GM10248 (cell line): ENCODE results near the gene TUBD1.
"Not testable (repeated sequence)": the region's sequence is repeated elsewhere in the genome, so short reads cannot be mapped to it uniquely, and the experiment has no call there.

Experiments used
- CTCF ChIA-PET: fragments of 300-600 bp; sonication (Branson Sonifier 250); formaldehyde crosslinking; extraction: SDS; loops from one replicate; lab custom pipeline; 2021; ENCODE audit warnings: antibody characterized with exemption; lab: Yijun Ruan, JAX
- POLR2A ChIA-PET: fragments of 350-650 bp; sonication (Branson Sonifier 250); formaldehyde crosslinking; extraction: SDS; loops from one replicate; lab custom pipeline; 2020; ENCODE audit warnings: antibody characterized with exemption; lab: Yijun Ruan, JAX
- DNase-seq: peaks from one replicate; pipeline ENCODE4 v3.0.0; 2012; ENCODE audit errors: extremely low spot score
- TF ChIP-seq, protein P1 (sequence below): IDR thresholded peaks from 2 replicates; pipeline ENCODE4 v1.5.1; 2012; ENCODE audit warnings: mild to moderate bottlenecking, low read depth; ENCODE audit errors: extremely low read depth, missing control alignments, control extremely low read depth

TUBD1 gene

DNA sequence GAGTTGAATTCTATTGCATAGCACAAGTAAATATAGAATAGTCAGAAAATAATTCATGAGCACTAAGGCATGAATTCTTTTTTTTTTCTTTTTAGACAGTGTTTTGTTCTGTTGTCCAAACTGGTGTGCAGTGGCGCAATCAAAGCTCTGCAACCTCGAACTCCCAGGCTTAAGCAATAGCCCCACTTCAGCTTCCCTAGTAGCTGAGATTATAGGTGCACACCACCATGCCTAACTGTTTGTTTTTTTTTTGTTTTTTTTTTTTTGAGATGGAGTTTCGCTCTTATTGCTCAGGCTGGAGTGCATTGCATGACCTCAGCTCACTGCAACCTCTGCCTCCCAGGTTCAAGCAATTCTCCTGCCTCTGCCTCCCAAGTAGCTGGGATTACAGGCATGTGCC, 16.6 kb downstream of the TUBD1 start:
- POLR2A ChIA-PET, result no interaction called here

DNA sequence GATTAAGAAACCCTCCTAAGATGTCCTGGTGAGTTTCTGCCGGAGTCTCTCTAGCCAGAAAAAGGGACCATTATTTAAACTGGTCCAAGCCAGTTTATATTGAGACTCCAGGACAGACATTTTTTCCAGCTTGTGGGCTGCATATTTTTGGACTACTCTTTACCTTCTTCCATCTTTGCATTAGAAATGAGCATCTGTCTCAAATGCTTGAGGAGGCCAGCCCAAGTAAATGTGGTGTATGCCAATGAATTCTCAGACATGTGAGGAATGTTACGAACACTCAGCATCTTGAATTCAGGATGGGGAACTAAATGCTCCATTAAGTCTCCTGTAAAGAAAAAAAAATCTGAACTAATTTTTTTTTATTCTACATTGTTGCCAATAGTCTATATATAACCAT, 18.4 kb downstream of the TUBD1 start:
- CTCF ChIA-PET, result no interaction called here
- DNase-seq, result no peak
- TF ChIP-seq, protein P1, sequence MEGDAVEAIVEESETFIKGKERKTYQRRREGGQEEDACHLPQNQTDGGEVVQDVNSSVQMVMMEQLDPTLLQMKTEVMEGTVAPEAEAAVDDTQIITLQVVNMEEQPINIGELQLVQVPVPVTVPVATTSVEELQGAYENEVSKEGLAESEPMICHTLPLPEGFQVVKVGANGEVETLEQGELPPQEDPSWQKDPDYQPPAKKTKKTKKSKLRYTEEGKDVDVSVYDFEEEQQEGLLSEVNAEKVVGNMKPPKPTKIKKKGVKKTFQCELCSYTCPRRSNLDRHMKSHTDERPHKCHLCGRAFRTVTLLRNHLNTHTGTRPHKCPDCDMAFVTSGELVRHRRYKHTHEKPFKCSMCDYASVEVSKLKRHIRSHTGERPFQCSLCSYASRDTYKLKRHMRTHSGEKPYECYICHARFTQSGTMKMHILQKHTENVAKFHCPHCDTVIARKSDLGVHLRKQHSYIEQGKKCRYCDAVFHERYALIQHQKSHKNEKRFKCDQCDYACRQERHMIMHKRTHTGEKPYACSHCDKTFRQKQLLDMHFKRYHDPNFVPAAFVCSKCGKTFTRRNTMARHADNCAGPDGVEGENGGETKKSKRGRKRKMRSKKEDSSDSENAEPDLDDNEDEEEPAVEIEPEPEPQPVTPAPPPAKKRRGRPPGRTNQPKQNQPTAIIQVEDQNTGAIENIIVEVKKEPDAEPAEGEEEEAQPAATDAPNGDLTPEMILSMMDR, result no peak
- POLR2A ChIA-PET, result no interaction called here

More for the DNA sequence above, 16.6 kb downstream of the TUBD1 start:
- CTCF ChIA-PET, result interaction anchor here (0.8 to 1.1 kb wide), 3 partner anchors 9 to 123 kb away, joined by 3 to 5 read pairs (median 4); partner anchors contain the start of genes RPS6KB1 and TUBD1
- no peak for DNase-seq
- TF ChIP-seq, protein P1, result no peak

DNA sequence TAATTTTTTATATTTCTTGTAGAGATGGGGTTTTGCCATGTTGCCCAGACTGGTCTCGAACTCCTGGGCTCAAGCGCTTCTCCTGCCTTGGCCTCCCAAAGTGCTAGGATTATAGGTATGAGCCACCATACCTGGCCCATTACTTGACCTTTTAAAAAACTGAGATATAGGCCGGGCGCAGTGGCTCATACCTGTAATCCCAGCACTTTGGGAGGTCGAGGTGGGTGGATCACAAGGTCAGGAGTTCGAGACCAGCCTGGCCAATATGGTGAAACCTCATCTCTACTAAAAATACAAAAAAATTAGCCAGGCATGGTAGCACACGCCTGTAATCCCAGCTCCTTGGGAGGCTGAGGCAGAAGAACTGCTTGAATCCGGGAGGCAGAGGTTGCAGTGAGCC, 19.3 kb downstream of the TUBD1 start:
- CTCF ChIA-PET, result interaction anchor here (1.8 kb wide), 1 partner anchor 9 kb away, joined by 4 read pairs; no protein-coding TSS in a partner anchor
- DNase-seq, POLR2A ChIA-PET: not testable (repeated sequence)

DNA sequence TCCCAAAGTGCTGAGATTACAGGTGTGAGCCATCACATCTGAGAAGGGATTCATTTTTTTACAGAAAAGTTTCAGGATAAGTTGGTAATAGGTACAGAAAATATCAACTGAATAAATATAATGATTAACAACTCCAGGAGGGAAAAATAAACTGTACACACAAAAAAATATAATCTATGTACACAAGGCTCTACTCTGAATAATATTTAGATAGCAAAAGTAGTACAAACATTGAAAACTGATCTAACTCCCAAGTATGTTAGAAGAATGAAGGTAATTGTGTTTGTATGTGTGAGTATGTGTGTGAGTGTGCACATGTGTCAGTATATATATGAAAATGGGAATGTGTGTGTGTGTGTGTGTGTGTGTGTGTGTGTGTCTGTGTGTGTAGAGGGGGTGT, 20.4 kb downstream of the TUBD1 start:
- TF ChIP-seq, protein P1, result no peak
- ChIA-PET POLR2A (no interaction called here), CTCF (interaction anchor here (1.0 to 1.9 kb wide), 4 partner anchors 8 to 119 kb away, joined by 4 to 5 read pairs (median 4); no protein-coding TSS in a partner anchor)
- no peak for DNase-seq

DNA sequence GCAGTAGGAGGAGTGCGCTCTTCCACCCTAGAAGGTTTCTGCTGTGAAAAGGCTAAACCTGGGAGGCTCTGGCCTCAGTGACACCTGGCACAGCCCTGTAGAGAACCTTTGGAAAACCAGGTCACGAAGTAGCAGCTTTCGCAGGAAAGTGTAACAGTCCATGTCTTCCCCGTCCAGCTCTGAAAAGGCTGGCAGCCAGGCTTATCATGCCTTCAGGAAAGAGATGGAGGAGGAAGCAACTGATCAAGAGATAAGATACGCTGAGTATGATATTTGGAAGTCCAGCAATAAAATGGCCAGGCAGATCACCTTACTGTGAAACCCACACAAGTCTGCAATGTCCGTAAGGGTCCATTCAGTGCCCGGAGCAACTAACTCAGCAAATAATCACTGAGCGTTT, 22.3 kb downstream of the TUBD1 start:
- ChIA-PET POLR2A (no interaction called here), CTCF (interaction anchor here (1.0 to 2.2 kb wide), 6 partner anchors 10 to 166 kb away, joined by 3 to 7 read pairs (median 4); no protein-coding TSS in a partner anchor)
- no peak for DNase-seq
- TF ChIP-seq, protein P1, result no peak

DNA sequence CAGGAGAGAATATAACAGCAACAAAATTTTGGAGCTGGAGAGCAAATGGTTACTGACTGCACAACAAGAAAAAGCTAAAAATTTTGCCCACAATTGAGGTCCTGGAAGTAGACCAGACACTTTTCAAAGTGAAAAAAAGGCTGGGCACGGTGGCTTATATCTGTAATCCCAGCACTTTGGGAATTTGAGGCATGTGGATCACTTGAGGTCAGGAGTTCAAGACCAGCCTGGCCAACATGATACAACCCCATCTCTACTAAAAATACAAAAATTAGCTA, 22.9 kb downstream of the TUBD1 start:
- DNase-seq, result no peak
- CTCF ChIA-PET, result interaction anchor here (0.7 to 2.2 kb wide), 5 partner anchors 10 to 167 kb away, joined by 3 to 7 read pairs (median 5); no protein-coding TSS in a partner anchor
- POLR2A ChIA-PET, result no interaction called here
- TF ChIP-seq, protein P1, result no peak

DNA sequence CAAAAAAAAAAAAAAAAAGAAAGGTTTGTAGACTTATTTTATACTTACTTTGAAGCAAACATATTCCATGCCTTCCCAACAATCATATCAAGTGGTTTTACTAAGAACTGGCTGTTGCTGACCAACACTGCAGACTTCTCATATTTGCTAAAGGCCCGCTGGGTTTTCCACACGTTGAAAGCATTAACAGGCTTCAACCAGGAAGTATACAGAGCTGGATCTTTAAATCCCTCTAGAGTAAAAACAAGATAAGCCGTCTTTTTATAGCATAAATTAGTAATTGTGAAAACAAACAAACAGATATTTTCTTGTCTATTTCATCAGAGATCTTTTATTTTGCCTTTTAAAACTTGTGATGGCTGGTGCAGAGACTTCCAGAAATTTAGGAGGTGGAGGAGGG, 29.1 kb downstream of the TUBD1 start:
- DNase-seq, result no peak
- CTCF ChIA-PET, result interaction anchor here (0.9 to 1.2 kb wide), 2 partner anchors 10 to 12 kb away, joined by 3 to 4 read pairs; no protein-coding TSS in a partner anchor
- TF ChIP-seq, protein P1, result no peak
- POLR2A ChIA-PET, result no interaction called here
